HG03103 (cell line): ENCODE data around the gene RAMACL.

Experiments used
- ATAC-seq: cut with Tn5 transposase; IDR thresholded peaks from one replicate; pipeline ENCODE4 v1.9.1; 2021; ENCODE audit warnings: low read depth; ENCODE audit not compliant: unreplicated experiment

Gene RAMACL

GRCh38 chr6:166618866-166619761 is 32.6 kb upstream of the RAMACL start:
- no peak for ATAC-seq

- ATAC-seq, result no peak
These were observed 31.8 kb upstream of the RAMACL start for GRCh38 chr6:166618251-166618650.

GRCh38 chr6:166617359-166617758 is 30.9 kb upstream of the RAMACL start:
- no peak for ATAC-seq

GRCh38 chr6:166616261-166617238 is 30.1 kb upstream of the RAMACL start:
- ATAC-seq, result no peak

GRCh38 chr6:166615059-166615770 is 28.7 kb upstream of the RAMACL start:
- no peak for ATAC-seq

- no peak for ATAC-seq
These were observed 28.1 kb upstream of the RAMACL start for GRCh38 chr6:166614589-166614988.

- no peak for ATAC-seq
These were observed 27.7 kb upstream of the RAMACL start for GRCh38 chr6:166614171-166614583.

- no peak for ATAC-seq
These were observed 26.5 kb upstream of the RAMACL start for GRCh38 chr6:166613027-166613426.

GRCh38 chr6:166612471-166612881 is 26.0 kb upstream of the RAMACL start:
- no peak for ATAC-seq

GRCh38 chr6:166611631-166612030 is 25.2 kb upstream of the RAMACL start:
- ATAC-seq, result no peak

GRCh38 chr6:166610069-166610468 is 23.6 kb upstream of the RAMACL start:
- no peak for ATAC-seq

- no peak for ATAC-seq
These were observed 22.3 kb upstream of the RAMACL start for GRCh38 chr6:166608774-166609173.

- ATAC-seq, result no peak
These were observed 19.3 kb upstream of the RAMACL start for GRCh38 chr6:166605752-166606151.

GRCh38 chr6:166604911-166605310 is 18.4 kb upstream of the RAMACL start:
- ATAC-seq, result no peak

GRCh38 chr6:166604328-166604727 is 17.9 kb upstream of the RAMACL start:
- ATAC-seq, result no peak

- no peak for ATAC-seq
These were observed 16.7 kb upstream of the RAMACL start for GRCh38 chr6:166603043-166603690.

GRCh38 chr6:166601956-166602355 is 15.5 kb upstream of the RAMACL start:
- ATAC-seq, result no peak

- ATAC-seq, result no peak
These were observed 14.5 kb upstream of the RAMACL start for GRCh38 chr6:166600931-166601330.

- no peak for ATAC-seq
These were observed 12.7 kb upstream of the RAMACL start for GRCh38 chr6:166599205-166599604.
